IPS-18c (cell line): ENCODE results near the gene OR10D3.
"Not testable (repeated sequence)": the region's sequence is repeated elsewhere in the genome, so short reads cannot be mapped to it uniquely, and the experiment has no call there.

Experiments
- H3K4me3 ChIP-seq: 2 replicates; pipeline ENCODE4 v1.7.0; 2013; ENCODE audit warnings: low read depth, mild to moderate bottlenecking, low read length, moderate library complexity; ENCODE audit not compliant: insufficient read depth
- H3K9me3 ChIP-seq: one replicate; pipeline ENCODE4 v1.6.1; 2013; ENCODE audit warnings: mild to moderate bottlenecking, low read length, moderate library complexity; ENCODE audit not compliant: control insufficient read depth, insufficient read depth

OR10D3 gene, protein sequence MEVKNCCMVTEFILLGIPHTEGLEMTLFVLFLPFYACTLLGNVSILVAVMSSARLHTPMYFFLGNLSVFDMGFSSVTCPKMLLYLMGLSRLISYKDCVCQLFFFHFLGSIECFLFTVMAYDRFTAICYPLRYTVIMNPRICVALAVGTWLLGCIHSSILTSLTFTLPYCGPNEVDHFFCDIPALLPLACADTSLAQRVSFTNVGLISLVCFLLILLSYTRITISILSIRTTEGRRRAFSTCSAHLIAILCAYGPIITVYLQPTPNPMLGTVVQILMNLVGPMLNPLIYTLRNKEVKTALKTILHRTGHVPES

GRCh38 chr11:124183068-124183467 lies at the start of gene OR10D3:
Gene OR10D3, plus strand, starts transcription at chr11:124183345. Its CDS starts 1,925 bp downstream, at chr11:124185270.
- H3K4me3 ChIP-seq, result no peak within 1 kb of the TSS
- no peaks in the 10 kb centered on the region for H3K9me3 ChIP-seq

DNA sequence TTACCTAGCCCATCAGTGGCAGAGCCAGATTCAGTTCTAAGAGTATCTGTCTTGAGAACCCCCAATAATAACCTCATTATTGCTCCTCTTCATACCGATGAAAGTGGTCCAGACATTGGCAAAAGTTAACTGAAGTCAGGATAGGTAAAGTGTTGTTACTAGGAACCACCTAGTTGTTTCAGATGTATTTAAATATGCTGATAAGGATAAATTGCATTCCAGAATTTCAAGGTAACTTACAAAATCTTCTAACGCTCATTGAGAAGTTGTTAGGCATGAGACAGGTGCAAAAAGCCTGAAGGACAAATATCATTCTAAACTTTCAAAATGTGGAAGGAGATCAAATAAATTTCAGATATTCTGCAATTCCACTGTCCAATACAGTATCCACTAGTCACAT lies 40.1 kb upstream of the OR10D3 start:
- no peaks in the 10 kb centered on the region for H3K9me3 ChIP-seq
- H3K4me3 ChIP-seq, result no peak overlapping the region

DNA sequence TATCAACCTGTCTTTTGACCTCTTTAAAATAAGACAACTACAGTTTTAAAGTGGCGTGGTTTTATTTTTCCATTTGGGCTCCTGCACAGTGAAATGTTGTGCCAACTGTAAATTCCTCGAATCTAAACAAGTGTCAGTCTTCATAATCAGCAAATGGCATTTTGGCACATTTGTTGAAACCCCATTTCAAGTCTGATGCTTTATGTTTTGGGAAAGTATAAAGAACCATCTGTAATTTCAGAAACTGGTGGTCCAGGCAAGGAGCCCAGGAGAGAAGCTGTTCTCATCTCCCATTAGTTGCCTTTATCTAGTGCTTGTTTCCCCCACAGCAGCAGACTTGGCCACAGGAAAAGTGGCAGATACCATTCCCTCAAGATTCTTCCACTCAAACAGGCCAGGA lies 35.2 kb upstream of the OR10D3 start:
- Histone ChIP-seq H3K4me3 (no peak overlapping the region), H3K9me3 (no peaks in the 10 kb centered on the region)

GRCh38 chr11:124150684-124151083 lies 32.5 kb upstream of the OR10D3 start:
- Histone ChIP-seq H3K4me3 (no peak overlapping the region), H3K9me3 (no peaks in the 10 kb centered on the region)

DNA sequence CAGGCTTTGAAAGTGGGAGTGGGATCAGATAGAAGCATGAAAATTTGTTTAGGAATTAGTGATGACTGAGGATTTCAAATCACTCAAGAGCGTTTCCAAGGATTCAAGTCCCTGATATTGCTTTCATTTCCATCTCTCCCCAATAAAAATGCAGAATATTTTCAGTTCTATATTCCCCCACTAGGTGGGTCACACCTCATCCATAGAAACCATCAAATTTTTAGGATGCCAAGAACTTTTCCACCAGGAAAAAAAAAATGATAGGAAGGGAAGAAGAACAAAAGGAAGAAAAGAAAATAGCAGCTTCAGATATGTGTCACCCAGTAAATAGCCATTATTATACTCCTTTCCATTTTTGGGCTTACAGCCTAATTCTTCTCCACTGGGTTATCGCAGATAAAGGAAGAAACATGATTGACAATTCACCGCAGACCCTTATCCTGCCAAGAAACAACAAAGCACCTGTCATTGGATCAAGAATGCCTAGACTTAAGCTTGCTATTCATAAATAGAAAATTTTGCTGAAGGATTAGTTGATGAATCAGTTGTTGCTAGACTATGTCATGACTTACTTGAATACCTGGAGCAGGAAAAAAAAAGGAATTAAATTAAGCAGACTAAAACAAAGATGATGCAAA lies 30.3 kb upstream of the OR10D3 start:
- no peaks in the 10 kb centered on the region for H3K9me3 ChIP-seq
- H3K4me3 ChIP-seq, result no peak overlapping the region

GRCh38 chr11:124153821-124154220 lies 29.3 kb upstream of the OR10D3 start:
- Histone ChIP-seq H3K9me3 (no peaks in the 10 kb centered on the region), H3K4me3 (no peak overlapping the region)

DNA sequence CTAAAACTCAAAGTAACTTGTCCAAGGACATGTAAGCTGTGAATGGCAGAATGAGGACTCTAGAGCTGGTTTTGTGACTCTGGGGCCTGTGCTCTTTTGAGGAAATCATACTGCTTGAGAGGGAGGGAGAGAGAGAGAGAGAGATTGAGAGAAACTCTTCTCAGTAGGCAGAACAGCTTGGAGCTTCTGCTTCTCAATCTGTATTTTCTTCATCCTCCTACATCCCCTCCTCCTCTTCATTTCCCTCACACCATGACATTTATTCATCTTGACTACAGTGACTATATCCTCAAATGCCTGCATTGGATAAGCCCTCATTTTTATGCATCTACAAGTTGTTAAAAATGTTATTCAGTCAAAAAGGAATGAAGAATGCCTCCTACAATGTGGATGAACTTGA lies 23.7 kb upstream of the OR10D3 start:
- H3K4me3 ChIP-seq, result no peak overlapping the region
- no peaks in the 10 kb centered on the region for H3K9me3 ChIP-seq

DNA sequence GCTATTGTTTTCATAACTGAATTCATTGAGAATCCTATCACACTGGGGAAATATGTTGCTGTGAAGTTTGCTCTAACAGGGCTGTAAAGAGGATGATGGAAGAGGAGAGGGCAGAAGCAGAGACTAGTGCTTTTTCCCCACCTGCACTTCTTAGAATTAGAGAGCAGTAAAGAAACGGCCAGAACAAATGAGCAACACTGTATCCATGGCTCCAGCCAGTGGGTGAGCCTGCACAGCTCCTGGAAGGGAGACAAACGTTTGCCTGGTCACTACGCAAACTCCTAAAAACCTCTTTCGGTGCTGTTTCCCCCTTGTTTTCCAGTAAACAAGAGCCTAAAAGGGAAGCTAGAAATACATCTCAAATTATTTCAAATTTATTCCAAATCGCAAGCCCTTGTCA lies 22.2 kb upstream of the OR10D3 start:
- Histone ChIP-seq H3K4me3 (no peak overlapping the region), H3K9me3 (no peaks in the 10 kb centered on the region)

GRCh38 chr11:124167826-124168231 lies 15.3 kb upstream of the OR10D3 start:
- H3K9me3 ChIP-seq, result no peaks in the 10 kb centered on the region
- H3K4me3 ChIP-seq, result no peak overlapping the region

GRCh38 chr11:124168796-124169195 lies 14.3 kb upstream of the OR10D3 start:
- Histone ChIP-seq H3K9me3 (no peaks in the 10 kb centered on the region), H3K4me3 (no peak overlapping the region)

- H3K9me3 ChIP-seq, H3K4me3 ChIP-seq: not testable (repeated sequence)
Measured at GRCh38 chr11:124170315-124170714, 12.8 kb upstream of the OR10D3 start.

GRCh38 chr11:124170801-124171586 lies 12.2 kb upstream of the OR10D3 start:
- no peaks in the 10 kb centered on the region for H3K9me3 ChIP-seq
- H3K4me3 ChIP-seq, result no peak overlapping the region

DNA sequence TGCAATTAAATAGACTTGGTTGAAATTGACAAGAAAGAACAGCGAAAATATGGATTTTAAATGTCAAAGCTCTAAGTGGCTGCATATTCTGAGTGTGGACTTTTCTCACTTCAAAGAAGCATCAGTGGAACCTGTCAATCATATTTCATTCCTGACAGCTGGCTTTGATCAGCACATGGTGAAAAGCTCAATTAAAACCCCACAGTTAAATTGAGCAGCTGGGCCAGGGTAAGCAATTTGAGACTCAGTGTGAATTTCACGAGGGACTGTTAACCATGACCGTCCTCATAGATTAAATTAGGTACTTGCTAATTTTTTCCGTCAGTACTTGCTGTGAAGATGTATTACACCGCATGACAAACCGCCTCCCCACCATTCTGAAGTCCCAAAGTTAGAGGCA lies 11.0 kb upstream of the OR10D3 start:
- H3K9me3 ChIP-seq, result no peaks in the 10 kb centered on the region
- H3K4me3 ChIP-seq, result no peak overlapping the region

DNA sequence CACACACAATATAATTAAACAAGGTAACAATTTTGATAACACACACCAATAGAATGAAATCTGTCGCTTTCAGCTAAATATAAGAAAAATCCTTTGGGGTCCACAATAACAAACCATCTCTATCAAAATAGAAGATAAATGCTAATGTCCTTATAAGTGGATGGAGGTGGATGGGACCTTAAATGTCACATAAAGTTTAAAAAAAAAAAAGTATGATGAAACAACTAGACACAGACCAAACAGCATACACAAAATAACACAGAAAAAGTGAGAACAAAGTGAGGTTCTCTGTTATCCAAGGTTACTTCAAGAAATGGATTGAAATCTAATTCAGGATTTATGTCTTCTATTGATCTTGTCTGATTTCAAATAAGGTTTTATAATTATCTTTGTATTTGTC lies 10.5 kb upstream of the OR10D3 start:
- Histone ChIP-seq H3K4me3 (no peak overlapping the region), H3K9me3 (no peaks in the 10 kb centered on the region)

DNA sequence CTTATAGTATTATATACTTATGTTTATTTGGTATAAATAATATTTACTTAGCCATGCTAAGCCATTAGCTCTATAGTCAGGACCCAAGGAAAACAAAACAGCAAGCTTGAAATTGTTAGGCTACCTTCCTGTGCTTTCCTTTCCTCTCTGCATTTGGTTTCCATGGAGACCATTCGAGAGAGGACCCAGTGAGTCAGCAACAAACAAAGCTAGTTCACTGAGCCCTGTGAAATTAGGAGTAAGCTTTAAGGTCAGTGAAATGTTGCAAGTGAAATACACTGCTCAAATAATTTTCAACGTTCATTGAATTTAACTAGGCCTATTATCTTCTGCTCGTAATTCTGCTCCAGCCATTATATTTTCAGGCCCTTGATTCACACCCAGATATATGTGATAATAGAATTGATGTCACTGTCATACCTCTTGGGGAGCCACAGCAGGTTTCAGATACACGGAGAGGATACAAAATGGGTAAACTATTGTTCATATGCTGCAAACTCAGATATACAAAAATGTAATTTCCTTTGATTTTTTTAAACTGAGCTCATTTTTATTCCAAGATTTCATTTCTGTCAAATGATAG lies 9.1 kb upstream of the OR10D3 start:
- H3K9me3 ChIP-seq, result no peaks in the 10 kb centered on the region
- H3K4me3 ChIP-seq, result no peak overlapping the region

DNA sequence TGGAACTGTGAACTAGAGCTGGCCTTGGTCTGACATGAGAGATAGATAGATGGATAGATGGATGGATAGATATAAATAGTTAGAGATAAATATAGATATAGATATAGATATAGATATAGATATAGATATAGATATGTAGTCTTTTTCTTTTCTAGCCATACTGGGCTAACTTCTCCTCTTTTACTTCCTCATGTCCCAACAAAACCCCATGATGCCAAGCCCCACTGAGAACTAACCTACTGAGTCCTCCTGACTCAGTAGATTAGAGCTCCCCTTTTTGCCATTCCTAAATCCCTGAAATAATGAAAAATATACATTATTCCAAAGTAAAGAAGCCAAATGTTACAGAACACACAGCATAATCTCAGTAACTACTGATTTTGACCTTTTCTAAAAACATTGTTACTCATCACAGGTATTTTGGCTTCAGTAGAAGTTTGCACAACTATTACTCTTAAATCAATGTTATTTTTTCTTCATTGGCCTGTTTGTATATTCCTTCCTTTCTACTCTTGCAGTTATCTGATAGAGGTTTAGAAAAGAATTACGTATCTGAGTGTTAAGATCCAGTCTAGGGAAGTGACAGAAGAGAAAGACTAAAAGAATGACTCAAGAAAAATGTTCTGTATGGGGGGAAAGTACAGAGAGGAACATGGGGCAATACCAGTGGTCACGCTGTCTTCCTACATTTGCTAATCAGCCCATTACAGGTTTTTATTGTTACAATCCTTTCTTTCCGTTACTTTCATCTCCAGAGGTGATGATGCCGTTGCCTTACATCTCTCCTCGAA lies 6.0 kb upstream of the OR10D3 start:
- H3K9me3 ChIP-seq, result no peaks in the 10 kb centered on the region
- H3K4me3 ChIP-seq, result no peak overlapping the region

DNA sequence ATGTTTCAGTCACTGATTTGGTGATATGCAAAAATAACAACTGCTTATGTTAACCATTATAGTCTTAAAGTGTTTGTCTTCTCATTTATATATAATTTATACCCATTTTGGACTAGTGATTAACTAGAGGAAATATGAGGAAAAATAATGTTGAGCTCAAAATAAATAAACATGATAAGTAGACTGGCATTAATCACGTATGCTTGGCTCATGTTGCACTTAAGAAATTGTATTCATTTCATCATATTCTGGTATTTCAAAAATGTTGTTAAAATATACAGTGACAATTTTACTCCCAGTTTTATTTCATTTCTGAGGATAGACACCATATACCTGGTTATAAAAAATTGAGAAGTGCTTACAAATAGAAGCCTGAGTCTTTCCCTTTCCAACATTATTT lies 3.8 kb upstream of the OR10D3 start:
- no peak overlapping the region for H3K4me3 ChIP-seq
- no peaks in the 10 kb centered on the region for H3K9me3 ChIP-seq
